GM23248 (cell line): ENCODE data around the gene LILRA5.
"Not testable (repeated sequence)": the region's sequence is repeated elsewhere in the genome, so short reads cannot be mapped to it uniquely, and the experiment has no call there.

ENCODE experiments used
- EZH2 ChIP-seq: fragments of 200-600 bp; sonication (generic); IDR thresholded peaks from 2 replicates; pipeline ENCODE4 v1.6.1; 2018; ENCODE audit warnings: antibody characterized with exemption, mild to moderate bottlenecking; ENCODE audit not compliant: insufficient read depth, poor library complexity, severe bottlenecking
- EZH2phosphoT487 ChIP-seq: fragments of 200-600 bp; sonication (generic); IDR thresholded peaks from 2 replicates; pipeline ENCODE4 v1.6.1; 2018; ENCODE audit warnings: antibody characterized with exemption, moderate library complexity, mild to moderate bottlenecking, low read depth; ENCODE audit not compliant: insufficient read depth

DNA sequence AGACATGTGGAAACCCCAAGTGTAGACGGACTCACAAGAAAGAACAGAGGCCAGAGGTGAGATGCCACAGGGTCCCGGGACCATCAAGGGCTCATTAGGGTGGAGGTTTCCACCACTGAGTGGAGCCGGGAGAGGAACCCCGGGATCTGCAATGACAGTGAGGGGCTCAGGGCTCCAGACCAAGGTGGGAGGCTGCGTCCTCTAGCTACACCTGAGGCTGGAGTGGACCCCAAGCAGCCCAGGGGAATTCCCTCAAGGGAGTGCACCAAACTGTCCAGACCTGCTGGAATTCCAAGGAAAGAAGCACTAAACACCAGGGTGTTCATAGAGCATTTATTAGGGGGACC lies 31.3 kb downstream of the LILRA5 start:
- not testable (repeated sequence) for TF ChIP-seq EZH2, EZH2phosphoT487
